ENCODE measurements around the gene MAGI1.

Gene MAGI1

DNA sequence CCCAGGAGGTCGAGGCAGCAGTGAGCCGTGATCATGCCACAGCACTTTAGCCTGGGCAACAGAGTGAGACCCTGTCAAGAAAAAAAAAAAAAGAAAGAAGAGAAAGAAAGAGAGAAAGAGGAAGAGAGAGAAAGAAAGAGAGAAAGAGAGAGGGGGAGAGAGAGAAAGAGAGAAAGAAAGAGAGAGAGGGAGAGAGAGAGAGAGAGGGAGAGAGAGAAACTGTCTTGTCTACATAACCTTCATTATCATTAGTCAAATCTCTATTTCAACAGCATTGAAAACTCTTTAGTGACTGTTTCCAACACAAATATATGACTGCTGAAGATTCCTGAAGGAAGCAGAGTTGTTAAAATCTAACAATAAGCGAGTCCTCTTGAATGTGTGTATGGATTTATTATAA is 304.3 kb downstream of the MAGI1 start:
- Histone ChIP-seq H3K36me3 (ENCODE audit: insufficient read depth) (no peaks in the 10 kb centered on the region), H2AFZ (ENCODE audit: low read depth) (no peak overlapping the region), H3K4me3 (IDR thresholded peaks at IDR 0.05; ENCODE audit: insufficient read depth, low read depth, low read length) (no peak overlapping the region), H3K79me2 (ENCODE audit: insufficient read depth, low read depth) (no peaks in the 10 kb centered on the region), H3K4me1 (ENCODE audit: low read depth, poor library complexity, severe bottlenecking) (peaks cover 4% of the 10 kb centered on the region), H4K20me1 (ENCODE audit: insufficient read depth) (no peaks in the 10 kb centered on the region), H3K27ac (no peak overlapping the region), H3K9ac (no peak overlapping the region), H3K27me3 (ENCODE audit: insufficient read depth, low read depth) (no peaks in the 10 kb centered on the region), H3K4me2 (no peak overlapping the region)
- TF ChIP-seq CTCF (conservative IDR thresholded peaks at IDR 0.05; ENCODE audit: low read depth, low read length), result no peak

- Histone ChIP-seq H3K4me3 (IDR thresholded peaks at IDR 0.05; ENCODE audit: insufficient read depth, low read depth, low read length) (no peak overlapping the region), H3K79me2 (ENCODE audit: insufficient read depth, low read depth) (no peaks in the 10 kb centered on the region), H3K9ac (no peak overlapping the region), H4K20me1 (ENCODE audit: insufficient read depth) (no peaks in the 10 kb centered on the region), H3K4me2 (no peak overlapping the region), H2AFZ (ENCODE audit: low read depth) (no peak overlapping the region), H3K36me3 (ENCODE audit: insufficient read depth) (no peaks in the 10 kb centered on the region), H3K27ac (no peak overlapping the region), H3K27me3 (ENCODE audit: insufficient read depth, low read depth) (no peaks in the 10 kb centered on the region), H3K4me1 (ENCODE audit: low read depth, poor library complexity, severe bottlenecking) (peaks cover 4% of the 10 kb centered on the region)
- TF ChIP-seq CTCF (conservative IDR thresholded peaks at IDR 0.05; ENCODE audit: low read depth, low read length), result no peak
These were observed 305.3 kb downstream of the MAGI1 start for GRCh38 chr3:65733459-65733858.

- no peaks in the 10 kb centered on the region for H3K36me3 ChIP-seq (ENCODE audit: insufficient read depth)
- no peak overlapping the region for H3K4me2 ChIP-seq
- H3K27ac ChIP-seq, result no peak overlapping the region
- H3K4me3 ChIP-seq (IDR thresholded peaks at IDR 0.05; ENCODE audit: insufficient read depth, low read depth, low read length), result no peak overlapping the region
- no peaks in the 10 kb centered on the region for H3K79me2 ChIP-seq (ENCODE audit: insufficient read depth, low read depth)
- peaks cover 4% of the 10 kb centered on the region for H3K4me1 ChIP-seq (ENCODE audit: low read depth, poor library complexity, severe bottlenecking)
- no peaks in the 10 kb centered on the region for H3K27me3 ChIP-seq (ENCODE audit: insufficient read depth, low read depth)
- H3K9ac ChIP-seq, result no peak overlapping the region
- no peaks in the 10 kb centered on the region for H4K20me1 ChIP-seq (ENCODE audit: insufficient read depth)
- no peak overlapping the region for H2AFZ ChIP-seq (ENCODE audit: low read depth)
- TF ChIP-seq CTCF (conservative IDR thresholded peaks at IDR 0.05; ENCODE audit: low read depth, low read length), result peak; percentile 64
These were observed 306.4 kb downstream of the MAGI1 start for GRCh38 chr3:65732051-65732935.

- Histone ChIP-seq H3K4me3 (IDR thresholded peaks at IDR 0.05; ENCODE audit: insufficient read depth, low read depth, low read length) (no peak overlapping the region), H3K27me3 (ENCODE audit: insufficient read depth, low read depth) (no peaks in the 10 kb centered on the region), H3K27ac (no peak overlapping the region), H3K79me2 (ENCODE audit: insufficient read depth, low read depth) (no peaks in the 10 kb centered on the region), H3K36me3 (ENCODE audit: insufficient read depth) (no peaks in the 10 kb centered on the region), H3K9ac (no peak overlapping the region), H3K4me1 (ENCODE audit: low read depth, poor library complexity, severe bottlenecking) (peaks cover 4% of the 10 kb centered on the region), H3K4me2 (no peak overlapping the region), H4K20me1 (ENCODE audit: insufficient read depth) (no peaks in the 10 kb centered on the region), H2AFZ (ENCODE audit: low read depth) (no peak overlapping the region)
- no peak for TF ChIP-seq CTCF (conservative IDR thresholded peaks at IDR 0.05; ENCODE audit: low read depth, low read length)
These were observed 308.3 kb downstream of the MAGI1 start for GRCh38 chr3:65730449-65730848.
